Gastroesophageal sphincter (tissue), 3 donors: Measurements from ENCODE around the gene PANX2.

Experiments
- CTCF ChIP-seq, 4 experiments: fragments of 200-600 bp in 2 of 4; fragments of 450-650 bp in 2 of 4; sonication (generic) in 1 of 4; IDR thresholded peaks; one replicate each; pipeline ENCODE4 v1.5.1; 2017 to 2019; ENCODE audit warnings: antibody characterized with exemption in 4 of 4, mild to moderate bottlenecking in 2 of 4, moderate library complexity in 2 of 4
- POLR2A ChIP-seq, 2 donors: fragments of 450-650 bp; IDR thresholded peaks; one replicate each; pipeline ENCODE4 v1.6.1; 2017; ENCODE audit warnings: antibody characterized with exemption in 2 of 2, mild to moderate bottlenecking in 2 of 2, moderate library complexity in 1 of 2

- TF ChIP-seq POLR2A (IDR thresholded peaks at IDR 0.05) (no peak), CTCF (IDR thresholded peaks at IDR 0.05) (no peak)
These were observed 6.5 kb downstream of the PANX2 start for GRCh38 chr22:50176850-50177536.
